NCI-H510A (cell line): Measurements from ENCODE around the gene BCAR3.
A peak's percentile ranks its signal among the peaks of the same experiment; 100 is the strongest.

ENCODE experiments used
- DNase-seq: peaks from one replicate; lab custom pipeline; 2025; lab: John Stamatoyannopoulos, UW

BCAR3 gene

GRCh38 chr1:93596329-93597089 lies 85.1 kb downstream of the BCAR3 start:
- DNase-seq, result no peak

GRCh38 chr1:93595743-93596142 lies 85.9 kb downstream of the BCAR3 start:
- DNase-seq, result no peak

GRCh38 chr1:93595266-93595665 lies 86.4 kb downstream of the BCAR3 start:
- no peak for DNase-seq

- DNase-seq, result no peak
Measured at GRCh38 chr1:93594603-93594880, 87.1 kb downstream of the BCAR3 start.

GRCh38 chr1:93593854-93594602 lies 87.6 kb downstream of the BCAR3 start:
- DNase-seq, result peak; percentile 20

GRCh38 chr1:93592551-93592949 lies 89.1 kb downstream of the BCAR3 start:
- no peak for DNase-seq

GRCh38 chr1:93591676-93592550 lies 89.7 kb downstream of the BCAR3 start:
- peak; percentile 99 for DNase-seq

GRCh38 chr1:93591291-93591675 lies 90.4 kb downstream of the BCAR3 start:
- peak; percentile 31 for DNase-seq

- no peak for DNase-seq
Measured at GRCh38 chr1:93588955-93589354, 92.7 kb downstream of the BCAR3 start.

- DNase-seq, result no peak
Measured at GRCh38 chr1:93588206-93588605, 93.4 kb downstream of the BCAR3 start.

GRCh38 chr1:93587354-93587753 lies 94.3 kb downstream of the BCAR3 start:
- DNase-seq, result no peak

- DNase-seq, result peak; percentile 72
Measured at GRCh38 chr1:93585059-93585966, 96.3 kb downstream of the BCAR3 start.

- no peak for DNase-seq
Measured at GRCh38 chr1:93584261-93585003, 97.2 kb downstream of the BCAR3 start.

- no peak for DNase-seq
Measured at GRCh38 chr1:93581917-93582850, 99.5 kb downstream of the BCAR3 start.

GRCh38 chr1:93579891-93580290 lies 101.7 kb downstream of the BCAR3 start:
- DNase-seq, result no peak

GRCh38 chr1:93578911-93579825 lies 102.5 kb downstream of the BCAR3 start:
- no peak for DNase-seq

- DNase-seq, result no peak
Measured at GRCh38 chr1:93578433-93578830, 103.2 kb downstream of the BCAR3 start.

GRCh38 chr1:93577536-93578432 lies 103.9 kb downstream of the BCAR3 start:
- no peak for DNase-seq
